Body of pancreas (tissue), 4 donors: ENCODE data around the gene CPZ. TPM values are rescaled to one million over a fixed set of nuclear protein-coding genes. Genes with fewer than 3 reads are reported as not detected.
A peak's percentile ranks its signal among the peaks of the same experiment; 100 is the strongest.

Source experiments
- ATAC-seq: fragments of 150-250 bp; one replicate; pipeline ENCODE4 v1.9.1; 2016
- DNase-seq, 4 donors: peaks; one replicate each; pipeline ENCODE4 v3.0.0-alpha.2; 2019
- H3K27ac ChIP-seq, 4 donors: fragments of 200-600 bp; sonication (generic); 1 replicate in 3 of 4; 2 replicates in 1 of 4; pipeline versions ENCODE4 v1.5.1 to v1.6.1; 2016 to 2019; ENCODE audit warnings: mild to moderate bottlenecking in 1 of 4, mixed read lengths in 1 of 4, moderate library complexity in 1 of 4
- H3K27me3 ChIP-seq, 2 donors: fragments of 200-600 bp; sonication (generic); one replicate each; pipeline ENCODE4 v1.6.0; 2016; ENCODE audit warnings: mild to moderate bottlenecking in 1 of 2
- H3K36me3 ChIP-seq, 2 donors: fragments of 200-600 bp; sonication (generic); replicated peaks in 1 of 2; 2 replicates each; pipeline ENCODE4 v1.5.1; 2016; ENCODE audit warnings: low read depth in 2 of 2; ENCODE audit not compliant: insufficient read depth in 1 of 2
- H3K4me1 ChIP-seq: fragments of 200-600 bp; sonication (generic); one replicate; pipeline ENCODE4 v1.6.0; 2016
- H3K4me3 ChIP-seq, 2 donors: fragments of 200-600 bp; sonication (generic); 1 replicate in 1 of 2; 2 replicates in 1 of 2; pipeline ENCODE4 v1.5.1; 2016 to 2019
- H3K9me3 ChIP-seq, 3 donors: fragments of 200-600 bp; sonication (generic); 1 replicate in 2 of 3; 2 replicates in 1 of 3; pipeline ENCODE4 v1.5.1; 2016
- POLR2A ChIP-seq, 3 donors: fragments of 450-650 bp; IDR thresholded peaks; one replicate each; pipeline ENCODE4 v1.6.1; 2016; ENCODE audit warnings: antibody characterized with exemption in 3 of 3, mild to moderate bottlenecking in 2 of 3
- WGBS, 2 donors: methylation state at CpG; one replicate each; pipeline ENCODE4 v1.1.5; 2017; 5-methylcytosine and 5-hydroxymethylcytosine counted together
- intact Hi-C: fragments of 100-400 bp; cut with DNase I; formaldehyde crosslinking; loops from one replicate; pipeline ENCODE4 v1.15.1; 2023
- total RNA-seq, 2 donors: library from RNA; depleted of rRNA; stranded (reverse); fragments of >200 nt; gene quantifications; one replicate each; pipeline ENCODE4 v1.1.0, GENCODE V29; 2016
- TF ChIP-seq, protein P1 (sequence below), 7 experiments: fragments of 450-650 bp in 4 of 7; fragments of 200-600 bp in 3 of 7; sonication (generic) in 3 of 7; IDR thresholded peaks; one replicate each; pipeline ENCODE4 v1.5.1; 2016 to 2019; ENCODE audit warnings: antibody characterized with exemption in 7 of 7

CPZ gene
- total RNA-seq, 2 donors from 2014 or later, result 0.66 to 0.78 TPM

GRCh38 chr4:8577972-8578371 is 14.6 kb upstream of the CPZ start:
- no peak overlapping the region for H3K4me3 ChIP-seq
- H3K4me1 ChIP-seq, result no peaks in the 10 kb centered on the region
- intact Hi-C loops, result no loop called here
- DNase-seq (no peak), ATAC-seq (no peak)
- H3K27ac ChIP-seq, result no peak overlapping the region
- no peak for TF ChIP-seq POLR2A (IDR thresholded peaks at IDR 0.05)
- TF ChIP-seq, protein P1, sequence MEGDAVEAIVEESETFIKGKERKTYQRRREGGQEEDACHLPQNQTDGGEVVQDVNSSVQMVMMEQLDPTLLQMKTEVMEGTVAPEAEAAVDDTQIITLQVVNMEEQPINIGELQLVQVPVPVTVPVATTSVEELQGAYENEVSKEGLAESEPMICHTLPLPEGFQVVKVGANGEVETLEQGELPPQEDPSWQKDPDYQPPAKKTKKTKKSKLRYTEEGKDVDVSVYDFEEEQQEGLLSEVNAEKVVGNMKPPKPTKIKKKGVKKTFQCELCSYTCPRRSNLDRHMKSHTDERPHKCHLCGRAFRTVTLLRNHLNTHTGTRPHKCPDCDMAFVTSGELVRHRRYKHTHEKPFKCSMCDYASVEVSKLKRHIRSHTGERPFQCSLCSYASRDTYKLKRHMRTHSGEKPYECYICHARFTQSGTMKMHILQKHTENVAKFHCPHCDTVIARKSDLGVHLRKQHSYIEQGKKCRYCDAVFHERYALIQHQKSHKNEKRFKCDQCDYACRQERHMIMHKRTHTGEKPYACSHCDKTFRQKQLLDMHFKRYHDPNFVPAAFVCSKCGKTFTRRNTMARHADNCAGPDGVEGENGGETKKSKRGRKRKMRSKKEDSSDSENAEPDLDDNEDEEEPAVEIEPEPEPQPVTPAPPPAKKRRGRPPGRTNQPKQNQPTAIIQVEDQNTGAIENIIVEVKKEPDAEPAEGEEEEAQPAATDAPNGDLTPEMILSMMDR (IDR thresholded peaks at IDR 0.05), result no peak
- no peaks in the 10 kb centered on the region for H3K9me3 ChIP-seq
- 56 to 61% methylated on average over 4 of the region's 4 CpGs for WGBS, 2 donors
- H3K27me3 ChIP-seq, result no peaks in the 10 kb centered on the region
- no peaks in the 10 kb centered on the region for H3K36me3 ChIP-seq

DNA sequence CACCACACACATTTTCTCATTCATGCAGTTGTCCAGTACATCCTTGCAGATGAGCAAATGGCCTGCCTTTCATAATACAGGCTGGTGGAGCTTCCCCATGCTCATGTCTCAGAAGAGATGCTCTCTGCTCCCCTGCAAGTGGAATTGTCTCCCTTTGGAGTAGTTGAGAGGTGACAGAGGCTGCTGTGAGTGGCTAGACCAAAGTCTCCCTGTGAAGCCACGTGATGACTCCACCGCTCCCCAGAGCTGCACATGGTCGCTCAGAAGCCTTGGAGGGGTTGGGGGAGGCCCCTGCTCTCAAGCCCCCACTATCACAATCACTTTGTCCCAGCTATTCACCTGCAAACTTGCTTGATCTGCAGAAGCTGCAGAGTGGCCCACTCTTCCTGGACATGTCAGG is 13.8 kb upstream of the CPZ start:
- Histone ChIP-seq H3K4me1 (no peaks in the 10 kb centered on the region), H3K9me3 (no peaks in the 10 kb centered on the region), H3K27ac (no peak overlapping the region), H3K4me3 (no peak overlapping the region), H3K27me3 (no peaks in the 10 kb centered on the region), H3K36me3 (no peaks in the 10 kb centered on the region)
- ATAC-seq (no peak), DNase-seq (no peak)
- 63 to 80% methylated on average over 2 to 3 of the region's 3 CpGs for WGBS, 2 donors
- intact Hi-C loops, result no loop called here
- TF ChIP-seq POLR2A (IDR thresholded peaks at IDR 0.05), result no peak

DNA sequence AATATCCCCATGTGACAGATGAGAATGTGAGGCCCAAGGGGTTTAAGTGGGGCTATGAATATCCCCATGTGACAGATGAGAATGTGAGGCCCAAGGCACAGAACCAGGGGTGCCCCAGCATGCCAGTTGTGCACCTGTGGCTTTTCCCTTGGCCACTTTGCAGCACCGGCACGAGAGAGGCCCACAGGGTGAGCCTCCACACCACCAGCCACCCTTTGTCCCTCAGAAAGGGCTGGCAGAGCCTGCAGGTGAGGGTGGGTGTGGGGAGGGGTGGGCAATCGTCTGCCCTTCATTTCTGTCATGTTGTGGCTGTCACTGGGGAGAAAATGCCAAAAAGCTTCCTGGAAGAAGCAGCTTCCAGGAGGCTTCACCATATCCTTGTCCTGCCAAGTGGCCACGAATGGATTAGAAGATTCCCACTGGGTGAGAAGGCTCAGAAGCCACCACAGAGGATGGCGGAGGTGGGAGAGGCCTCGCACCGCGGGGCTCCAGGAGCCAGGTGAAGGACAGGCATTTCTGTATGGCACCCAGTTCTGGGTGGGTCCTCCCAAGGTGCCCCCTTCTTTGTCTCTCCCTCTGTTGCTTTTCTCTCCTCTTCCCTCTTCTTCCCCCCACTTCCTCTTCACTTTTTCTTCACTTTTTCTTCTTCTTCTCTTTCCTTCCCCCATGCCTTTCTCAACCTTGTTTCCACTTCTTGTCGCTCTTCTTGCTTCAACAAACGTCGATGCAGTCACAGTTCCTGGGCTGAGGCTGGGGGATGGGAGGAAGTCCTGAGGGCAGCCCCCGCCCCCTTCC is 12.8 kb upstream of the CPZ start:
- no peaks in the 10 kb centered on the region for H3K4me1 ChIP-seq
- no peaks in the 10 kb centered on the region for H3K36me3 ChIP-seq
- ATAC-seq (no peak), DNase-seq (no peak)
- no peak overlapping the region for H3K4me3 ChIP-seq
- TF ChIP-seq, protein P1 (IDR thresholded peaks at IDR 0.05), result no peak
- TF ChIP-seq POLR2A (IDR thresholded peaks at IDR 0.05), result no peak
- intact Hi-C loops, result no loop called here
- no peak overlapping the region for H3K27ac ChIP-seq
- WGBS, 2 donors, result 18 to 19% methylated on average over 8 to 12 of the region's 12 CpGs
- no peaks in the 10 kb centered on the region for H3K27me3 ChIP-seq
- H3K9me3 ChIP-seq, result no peaks in the 10 kb centered on the region

- H3K4me1 ChIP-seq, result no peaks in the 10 kb centered on the region
- no peak within 1 kb of the TSS for H3K4me3 ChIP-seq
- H3K27me3 ChIP-seq, result no peaks in the 10 kb centered on the region
- H3K9me3 ChIP-seq, result no peaks in the 10 kb centered on the region
- intact Hi-C loops, result no loop called here
- H3K36me3 ChIP-seq, result no peaks in the 10 kb centered on the region
- TF ChIP-seq, protein P1 (IDR thresholded peaks at IDR 0.05), result no peak
- TF ChIP-seq POLR2A (IDR thresholded peaks at IDR 0.05), result no peak
- 5% methylated on average over 8 to 63 of the region's 63 CpGs for WGBS, 2 donors
- ATAC-seq (peak; percentile 65), DNase-seq (peak; percentile 42 to 64 (median 54))
- H3K27ac ChIP-seq, result no peak within 1 kb of the TSS
Observed at GRCh38 chr4:8580321-8581093, 12.1 kb upstream of the CPZ start, which contains the start of gene GPR78. TSS of gene GPR78 (plus strand) at chr4:8580392. CDS start at chr4:8580983, 591 bp downstream.

GRCh38 chr4:8581094-8581861 is 11.3 kb upstream of the CPZ start:
- intact Hi-C loops, result no loop called here
- Histone ChIP-seq H3K9me3 (no peaks in the 10 kb centered on the region), H3K27ac (no peak overlapping the region), H3K4me3 (no peak overlapping the region), H3K36me3 (no peaks in the 10 kb centered on the region), H3K27me3 (no peaks in the 10 kb centered on the region), H3K4me1 (no peaks in the 10 kb centered on the region)
- ATAC-seq (no peak), DNase-seq (no peak)
- 56 to 100% methylated on average over 1 to 63 of the region's 66 CpGs for WGBS, 2 donors
- TF ChIP-seq, protein P1 (IDR thresholded peaks at IDR 0.05), result no peak
- no peak for TF ChIP-seq POLR2A (IDR thresholded peaks at IDR 0.05)
